GF-D8 (cell line): ENCODE measurements around the gene HIVEP2.
A peak's percentile ranks its signal among the peaks of the same experiment; 100 is the strongest.

ENCODE experiments used
- DNase-seq: peaks from one replicate; lab custom pipeline; 2025; lab: John Stamatoyannopoulos, UW

Gene HIVEP2

DNA sequence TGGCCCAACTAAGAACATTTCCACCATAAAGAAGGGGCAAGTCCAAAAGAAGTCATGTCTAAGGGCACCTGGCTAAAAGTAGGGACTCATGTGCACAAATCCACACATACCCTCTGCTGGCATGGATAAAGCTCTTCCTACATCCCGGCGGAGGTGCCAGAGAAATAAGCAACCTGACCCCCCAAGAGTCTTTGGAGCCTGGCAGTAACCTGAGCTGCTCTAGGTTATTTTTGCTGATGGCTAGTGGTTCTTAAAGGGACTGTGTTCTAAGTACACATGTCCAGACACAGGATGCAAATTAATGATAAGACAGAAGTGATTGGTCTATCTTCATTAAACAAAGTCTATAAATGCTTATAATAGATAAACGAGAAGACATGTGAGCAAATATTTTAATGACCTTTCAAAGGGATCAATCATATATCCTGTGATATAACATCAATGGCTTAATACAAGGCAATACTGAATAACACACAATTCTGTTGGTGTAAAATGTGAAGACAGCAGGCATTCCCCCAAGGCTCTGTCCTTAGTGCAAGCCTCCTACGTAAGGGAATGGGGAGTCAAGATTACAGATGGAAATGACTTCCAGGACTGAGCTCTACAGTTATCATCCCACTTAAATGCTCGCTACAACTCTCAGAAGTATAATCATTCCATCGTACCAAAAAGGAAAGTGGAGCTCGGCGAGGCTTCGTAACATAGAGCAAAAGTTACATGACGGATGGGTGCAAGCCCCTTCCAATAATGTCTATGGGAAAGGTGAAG lies 52.5 kb downstream of the HIVEP2 start:
- no peak for DNase-seq

DNA sequence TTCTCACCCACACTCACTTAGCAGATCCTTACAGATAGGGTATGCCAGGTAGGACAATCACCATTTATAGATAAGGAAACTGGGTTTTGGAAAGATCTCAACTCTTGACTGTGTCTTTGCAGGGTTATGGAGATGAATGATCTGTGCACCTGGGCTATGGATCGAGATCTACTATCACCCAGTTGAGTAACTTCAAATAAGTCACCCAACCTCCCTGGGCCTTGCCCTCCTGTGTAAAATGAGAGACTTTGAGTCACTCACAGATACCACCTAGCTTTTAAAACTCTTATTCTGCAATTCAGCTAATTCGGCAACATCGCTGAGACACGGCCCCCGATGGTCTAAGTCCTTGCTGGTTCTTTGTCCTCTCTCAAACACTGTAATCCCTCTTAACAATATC lies 53.5 kb downstream of the HIVEP2 start:
- no peak for DNase-seq

DNA sequence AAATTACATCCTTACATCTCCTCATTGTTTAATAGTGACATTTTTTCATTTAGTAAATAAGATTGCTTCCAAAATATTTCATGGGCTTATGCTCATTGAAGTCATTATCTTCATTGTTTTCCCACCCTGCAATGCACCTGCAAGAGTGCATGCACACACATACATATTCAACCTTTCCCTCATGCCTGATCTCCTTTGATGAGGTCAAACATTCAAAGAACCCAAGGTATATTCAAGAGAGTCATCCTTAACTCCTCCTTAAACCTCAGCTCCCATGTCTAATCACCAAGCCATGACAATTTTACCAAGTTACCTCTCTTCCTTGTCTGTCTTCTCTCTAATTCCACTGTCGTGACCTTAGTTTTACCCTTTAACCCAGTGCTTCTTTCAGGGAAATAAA lies 56.5 kb downstream of the HIVEP2 start:
- no peak for DNase-seq

DNA sequence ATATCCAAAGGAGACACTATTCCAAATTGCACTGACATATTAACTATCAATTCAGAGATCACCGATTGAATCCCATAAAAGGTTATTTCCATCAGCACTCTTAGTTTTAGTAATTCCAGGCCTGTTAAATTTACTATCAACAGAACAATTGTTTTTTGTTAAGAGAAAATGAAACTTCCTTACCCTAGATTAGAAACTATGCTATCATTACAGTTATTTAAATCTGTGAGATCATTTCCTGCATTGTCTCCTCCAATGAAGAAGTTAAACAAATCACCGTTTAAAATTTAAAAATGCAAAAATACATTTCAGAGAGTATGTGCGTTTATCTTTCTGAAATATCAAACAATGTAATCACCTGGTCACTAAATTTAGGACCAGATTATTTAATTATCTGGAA lies 57.5 kb downstream of the HIVEP2 start:
- no peak for DNase-seq

DNA sequence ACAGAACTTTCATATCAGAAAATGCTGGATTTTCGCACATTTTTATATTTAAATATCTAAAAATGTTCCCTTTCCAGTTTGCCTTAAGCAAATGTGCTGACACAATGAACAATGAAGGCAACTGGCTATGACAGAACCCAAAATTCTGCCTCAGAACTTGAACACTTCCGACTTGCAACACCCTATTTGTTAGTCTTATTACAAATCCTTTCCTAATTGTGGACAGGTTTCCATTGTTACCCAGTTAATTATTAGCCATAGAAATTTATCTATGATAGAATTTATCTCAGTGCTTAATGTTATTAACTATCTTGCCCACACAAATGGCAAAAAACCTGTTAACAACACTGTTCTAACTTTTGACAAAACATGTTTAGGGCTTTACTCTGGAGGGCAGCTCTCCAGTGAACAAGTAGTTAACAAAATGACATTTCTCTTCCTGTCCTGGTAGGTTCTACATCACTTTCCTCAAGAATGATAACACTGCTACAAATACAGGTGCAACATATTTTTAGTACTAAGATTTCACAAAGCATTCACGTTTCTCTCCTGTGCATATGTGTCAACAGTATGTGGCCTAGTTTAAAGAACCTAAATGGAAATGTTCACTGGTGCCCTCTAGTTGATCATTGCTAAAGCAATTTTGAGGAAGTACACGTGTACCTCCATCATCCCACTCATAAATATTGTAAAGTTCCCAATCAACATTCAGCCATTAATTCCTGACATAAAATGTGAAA lies 58.4 kb downstream of the HIVEP2 start:
- DNase-seq: peak; percentile 58

DNA sequence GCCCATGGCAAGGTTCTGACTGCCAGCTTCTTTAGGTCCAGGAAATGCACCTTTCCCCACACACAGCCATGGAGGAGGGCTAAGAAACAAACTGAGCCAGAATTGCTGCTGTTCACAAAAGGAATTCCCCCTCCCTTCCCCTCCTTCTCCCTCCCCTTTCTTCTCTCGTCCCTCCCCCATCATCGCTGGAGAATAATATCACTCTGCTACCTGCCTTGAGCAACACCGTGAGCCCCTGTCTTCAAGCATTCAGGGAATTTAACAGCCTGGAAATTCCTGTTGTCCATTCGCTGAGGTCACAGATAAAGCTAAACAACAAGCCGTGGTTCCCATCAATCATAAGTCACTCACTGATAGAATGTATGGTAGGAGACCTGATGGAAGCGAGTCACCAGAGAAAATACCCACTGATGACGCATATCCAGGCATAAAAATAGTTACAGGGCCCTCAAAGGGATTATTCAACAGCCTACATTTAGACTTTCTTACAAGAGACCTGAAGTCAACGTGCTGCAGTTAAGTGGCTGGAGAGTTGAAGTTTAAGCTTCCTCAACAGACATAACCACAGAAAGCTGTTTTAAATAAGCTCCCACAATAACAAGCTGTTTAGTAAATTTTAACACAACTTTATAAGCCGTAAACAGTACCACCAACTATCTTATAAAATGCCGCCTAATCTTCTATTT lies 59.7 kb downstream of the HIVEP2 start:
- no peak for DNase-seq

DNA sequence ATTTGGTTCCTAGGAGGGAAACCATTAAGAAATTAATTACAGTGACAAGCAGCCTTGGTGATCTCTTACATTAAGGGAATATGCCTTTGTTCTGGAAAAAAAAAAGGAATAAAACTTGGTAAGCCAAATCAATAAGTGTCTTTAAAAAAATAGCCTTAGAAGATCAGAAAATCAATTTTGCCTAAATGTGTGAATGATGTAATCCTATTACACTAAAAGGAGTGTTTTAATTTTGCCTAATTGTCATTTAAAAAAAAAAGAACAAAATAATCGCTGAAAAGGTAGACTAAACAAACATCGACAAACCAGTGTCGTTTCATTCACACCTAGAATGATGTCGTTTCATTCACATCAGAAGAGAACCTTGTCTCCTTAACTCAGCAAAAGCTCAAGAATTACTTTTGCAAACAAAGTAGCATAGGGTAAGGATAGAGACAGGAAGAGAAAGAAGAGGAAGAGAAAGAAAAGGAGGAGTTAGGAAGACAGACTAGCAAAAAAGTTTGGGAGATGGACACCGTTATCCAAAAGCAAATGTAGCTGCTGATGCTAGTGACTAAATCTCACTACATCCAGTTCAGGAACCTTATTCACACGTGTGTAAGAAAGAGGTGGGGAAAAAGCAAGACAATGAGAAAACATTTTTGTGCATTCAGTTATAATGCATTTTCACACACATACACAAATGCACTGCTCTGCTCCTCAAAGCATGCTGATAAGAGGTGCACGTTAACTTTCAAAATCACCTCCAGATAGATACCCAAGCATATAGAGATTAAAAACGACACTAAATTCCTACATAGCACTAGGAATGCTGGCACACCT lies 60.6 kb downstream of the HIVEP2 start:
- no peak for DNase-seq

DNA sequence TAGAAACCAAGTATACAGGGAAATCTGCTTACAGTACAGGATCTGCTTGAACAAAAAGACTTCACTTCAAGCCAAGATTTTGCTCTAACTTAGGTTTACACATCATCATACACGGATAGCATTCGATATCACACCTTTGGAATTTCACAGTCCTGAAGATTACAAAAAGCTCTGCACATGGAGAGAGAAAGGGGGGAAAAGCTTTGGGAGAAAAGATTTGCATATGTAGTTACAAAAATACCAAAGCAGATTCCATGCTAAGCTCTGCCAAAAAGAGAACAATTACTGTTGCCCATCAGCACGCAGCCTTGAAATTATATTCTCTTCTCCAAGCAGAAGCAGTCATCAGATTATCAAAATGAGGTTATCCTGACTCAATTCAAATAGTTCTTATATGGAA lies 62.0 kb downstream of the HIVEP2 start:
- no peak for DNase-seq

DNA sequence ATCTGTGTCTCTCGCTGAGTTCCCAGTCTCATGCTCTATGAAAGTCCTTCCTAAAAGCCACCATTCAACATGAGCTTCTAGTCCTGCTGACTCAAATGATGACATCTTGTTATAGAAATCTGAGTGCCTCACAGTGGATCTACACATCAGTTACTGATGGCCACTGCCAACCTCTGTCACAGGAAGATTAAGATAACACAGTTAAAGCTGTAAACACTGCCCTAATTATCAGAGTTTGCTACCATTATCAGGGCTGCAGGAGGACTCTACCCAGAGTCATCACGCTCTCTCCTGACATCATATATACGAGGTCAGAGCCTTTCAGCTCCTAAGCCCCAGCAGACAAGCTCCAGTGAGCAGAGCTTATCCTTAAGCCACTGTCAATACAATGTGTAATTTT lies 63.2 kb downstream of the HIVEP2 start:
- DNase-seq: no peak

DNA sequence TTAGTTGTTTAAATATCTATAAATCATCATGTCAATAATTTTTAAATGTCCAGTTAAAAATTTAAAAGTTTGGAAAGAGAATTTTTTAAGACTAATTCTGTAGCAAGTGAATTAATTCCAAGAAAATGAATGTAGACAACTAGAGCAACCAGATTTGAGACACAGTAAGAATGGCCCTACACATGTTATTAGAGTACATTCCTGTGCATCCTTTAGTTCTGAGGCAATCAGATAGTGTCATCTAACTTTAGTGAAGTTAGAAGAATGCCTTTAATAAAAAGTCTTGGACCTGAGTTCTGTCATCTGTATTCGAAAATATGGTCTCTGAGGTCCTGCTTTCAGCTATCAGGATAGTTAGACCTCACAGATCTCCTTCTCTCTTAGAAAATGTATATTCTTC lies 63.7 kb downstream of the HIVEP2 start:
- no peak for DNase-seq

DNA sequence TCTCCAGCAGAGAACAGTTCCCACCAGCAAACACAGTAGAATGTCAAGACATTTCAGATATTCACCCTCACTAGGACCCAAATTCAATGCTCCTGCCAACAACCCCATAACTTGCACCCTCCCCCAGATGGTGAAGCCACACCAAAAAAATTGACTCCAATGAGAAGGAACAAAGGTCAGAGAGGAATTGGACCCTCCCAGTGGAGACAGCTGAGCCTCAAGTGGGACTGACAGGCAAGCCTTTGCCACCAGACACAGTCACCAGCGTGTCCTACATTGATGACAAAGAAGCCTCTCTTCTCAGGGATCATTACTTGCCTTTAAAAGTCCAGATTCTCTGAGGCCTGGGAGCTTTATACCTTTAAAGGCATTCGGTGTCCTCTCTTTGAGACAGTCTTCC lies 64.8 kb downstream of the HIVEP2 start:
- no peak for DNase-seq

DNA sequence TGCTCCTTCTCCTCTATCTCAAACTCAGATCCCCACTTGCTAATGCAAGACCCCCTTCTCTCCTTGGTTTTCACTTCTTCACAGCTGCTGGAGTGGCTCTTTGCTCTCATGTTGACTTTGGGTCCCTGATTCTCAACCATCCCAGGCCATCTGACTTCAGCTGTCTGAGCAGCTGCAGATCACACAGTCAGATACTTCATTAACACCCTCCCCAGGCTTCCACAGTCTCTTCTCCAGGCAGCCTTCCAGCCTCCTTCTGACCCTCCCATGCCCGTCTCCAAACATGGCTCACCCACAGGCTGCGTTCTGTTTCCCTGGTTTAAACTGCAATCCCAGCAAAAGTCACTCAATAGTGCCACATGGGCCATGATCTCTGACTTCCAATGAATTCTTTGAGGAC lies 65.4 kb downstream of the HIVEP2 start:
- no peak for DNase-seq

DNA sequence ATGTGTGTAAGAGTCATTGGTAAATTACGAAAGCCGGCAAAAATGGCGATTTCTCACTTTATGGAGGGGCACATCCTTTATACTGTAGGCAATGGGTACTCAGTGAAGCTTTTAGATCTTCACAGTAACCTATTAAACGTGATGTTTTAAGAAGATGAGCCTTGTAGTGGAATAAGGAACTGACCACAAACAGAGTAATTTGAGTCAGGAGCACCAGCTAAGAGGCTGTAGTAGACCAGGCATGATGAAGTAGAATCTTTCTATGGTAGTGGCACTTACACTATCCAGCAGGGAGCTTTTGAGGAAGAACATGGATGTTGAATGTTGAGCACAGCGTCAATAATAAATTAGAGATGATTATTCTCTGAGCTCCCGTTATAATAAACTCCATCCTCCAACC lies 65.9 kb downstream of the HIVEP2 start:
- no peak for DNase-seq

DNA sequence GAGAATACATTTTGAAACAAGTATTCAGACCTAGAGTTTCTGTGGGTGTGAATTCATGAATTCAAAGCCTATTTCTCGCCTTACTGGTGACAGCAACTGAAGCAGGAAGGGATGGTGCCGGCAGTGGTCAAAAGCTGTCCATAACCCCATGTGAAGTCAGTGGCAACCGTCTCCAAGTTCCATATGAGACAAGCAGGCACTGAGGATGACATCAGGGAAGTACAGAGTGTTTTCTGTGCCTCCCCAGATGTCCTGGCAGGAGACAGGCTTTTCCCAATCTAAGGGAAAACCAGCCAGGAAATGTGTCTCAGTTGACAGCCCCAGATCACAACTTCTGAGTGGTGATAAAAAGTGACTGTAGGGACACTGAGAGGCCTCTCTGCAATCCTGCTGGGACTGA lies 66.6 kb downstream of the HIVEP2 start:
- no peak for DNase-seq

DNA sequence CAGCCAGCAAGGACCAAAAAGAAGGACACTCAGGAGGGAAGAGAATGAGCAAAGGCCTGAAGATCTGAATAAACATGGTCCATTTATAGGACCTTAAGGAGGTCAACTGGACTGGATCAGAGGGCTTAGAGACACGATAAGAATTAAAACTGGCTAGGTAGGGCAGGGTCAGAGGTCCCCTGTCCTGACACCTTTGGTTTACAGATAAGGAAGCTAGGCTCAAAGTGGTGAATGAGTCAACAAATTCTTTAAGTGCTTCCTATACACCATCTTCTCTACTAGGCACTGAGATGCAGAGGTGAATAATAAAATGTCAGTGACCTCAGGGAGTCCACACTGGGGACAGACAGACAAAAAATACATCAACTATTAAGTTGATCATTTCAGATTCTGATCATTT lies 70.3 kb downstream of the HIVEP2 start:
- DNase-seq: no peak

DNA sequence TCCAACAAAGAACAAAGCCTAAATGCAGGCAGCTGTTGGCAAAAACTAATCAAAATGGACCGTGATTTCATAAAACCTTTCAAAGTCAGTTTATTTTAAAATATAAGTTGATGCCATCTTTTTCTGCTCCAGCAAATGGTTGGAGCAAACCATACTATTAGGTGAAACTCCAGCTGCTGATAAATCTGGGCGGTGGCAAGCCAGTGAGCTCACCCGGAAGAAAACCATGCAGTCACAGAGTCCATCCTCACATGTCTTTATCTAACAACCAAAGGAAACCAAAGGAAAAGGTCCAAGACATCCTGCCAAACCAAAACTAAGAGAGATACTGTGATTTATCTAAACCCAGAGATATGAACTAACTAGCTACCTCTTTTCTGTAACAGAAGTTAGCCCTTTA lies 72.6 kb downstream of the HIVEP2 start:
- DNase-seq: no peak

DNA sequence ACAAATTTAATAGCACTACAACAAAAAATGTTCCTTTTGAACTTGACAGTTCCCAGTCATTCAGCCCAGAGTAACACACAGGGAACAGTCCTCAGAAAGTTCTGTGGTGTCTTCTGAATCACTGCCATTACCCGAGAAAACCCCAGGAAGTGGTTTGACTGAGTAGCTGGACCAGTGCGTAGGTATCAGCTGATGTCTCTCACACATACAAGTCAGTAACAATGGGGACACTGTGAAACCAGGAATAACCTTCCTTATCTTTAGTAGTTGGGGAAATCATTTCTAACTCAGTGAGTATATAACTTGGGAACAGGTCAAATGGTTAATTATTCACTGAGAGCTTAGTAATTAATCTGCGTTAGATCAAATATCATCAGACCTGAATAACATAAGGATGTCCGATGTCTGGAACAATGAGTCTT lies 73.1 kb downstream of the HIVEP2 start:
- DNase-seq: peak; percentile 22

DNA sequence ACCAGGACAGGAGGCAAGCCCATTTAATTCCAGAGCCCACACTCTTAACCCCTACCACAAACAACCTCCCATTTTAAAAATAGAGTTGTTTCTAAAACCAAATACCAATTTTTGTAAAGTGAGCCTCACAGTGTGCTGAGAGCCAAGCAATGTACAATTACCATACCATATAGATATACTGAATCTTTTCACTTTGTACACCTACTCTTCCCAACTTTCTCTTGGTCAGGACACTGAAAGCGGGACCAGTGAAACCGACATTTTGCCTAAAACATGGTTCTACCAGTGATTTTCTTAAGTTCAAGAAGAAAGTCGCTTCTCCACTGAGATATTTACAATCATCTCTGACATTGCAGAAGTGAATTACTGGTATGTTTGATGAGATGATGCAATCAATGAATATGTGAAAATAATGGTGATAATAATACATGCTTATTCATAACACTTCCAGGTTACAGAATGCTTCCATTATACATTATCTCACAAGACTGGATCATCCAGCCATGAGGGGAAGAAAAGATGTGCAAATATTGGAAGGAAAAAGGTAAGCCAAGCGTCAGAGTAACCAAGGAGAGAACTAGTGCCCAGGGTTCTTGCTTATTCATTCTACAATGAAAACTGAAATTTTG lies 74.1 kb downstream of the HIVEP2 start:
- no peak for DNase-seq

DNA sequence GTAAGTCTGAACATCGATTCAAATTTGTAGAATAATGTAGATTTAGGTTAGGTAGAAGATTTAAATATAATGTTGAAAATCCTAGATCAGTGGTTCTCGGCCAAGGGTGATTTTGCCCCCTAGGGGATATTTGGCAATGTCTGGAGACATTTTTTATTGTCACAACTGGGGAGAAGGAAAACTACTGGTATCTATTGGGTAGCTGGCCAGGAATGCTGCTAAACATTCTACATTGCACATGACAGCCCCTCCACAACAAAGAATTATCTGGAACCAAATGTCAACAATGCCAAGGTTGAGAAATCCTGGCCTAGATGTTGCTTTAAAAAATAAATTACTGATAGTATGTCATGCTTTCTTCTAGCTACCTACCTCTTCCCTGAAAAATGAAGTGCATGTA lies 76.1 kb downstream of the HIVEP2 start:
- DNase-seq: no peak

DNA sequence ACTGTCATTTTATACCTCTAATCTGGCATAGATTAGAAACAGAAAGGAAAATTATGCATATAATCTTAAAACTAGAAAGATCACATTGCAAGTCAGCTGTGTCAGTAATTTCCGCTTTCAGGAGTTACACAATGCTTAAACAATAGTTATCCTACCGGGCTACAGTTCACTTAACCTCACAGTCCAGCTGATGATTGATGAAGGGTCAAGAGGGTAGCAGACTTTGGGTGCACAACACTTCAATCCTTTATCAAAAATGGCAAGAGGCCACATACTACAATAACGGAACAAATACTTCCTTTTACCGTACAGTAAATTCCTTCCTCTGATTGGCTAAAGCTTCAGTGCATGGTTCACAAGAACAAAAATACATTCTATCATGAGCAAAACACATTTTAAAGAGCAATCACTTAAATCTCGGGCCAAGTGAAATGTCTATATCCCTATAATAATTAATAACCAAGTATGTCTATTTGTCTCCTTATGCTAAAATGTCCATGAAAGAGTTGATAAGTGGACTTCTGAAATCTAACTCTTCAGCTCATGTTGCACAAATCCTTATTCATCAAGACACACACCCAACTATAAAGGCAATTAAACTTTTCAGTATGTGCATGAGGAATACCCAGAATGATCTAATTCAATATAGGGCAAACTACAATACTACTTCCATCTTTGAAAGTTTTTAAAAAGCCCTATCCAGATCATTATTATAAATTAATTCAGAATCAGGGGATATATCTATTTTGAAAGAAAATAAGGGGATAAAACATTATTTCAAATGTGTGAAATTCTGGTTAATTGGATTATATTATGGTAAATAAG lies 76.8 kb downstream of the HIVEP2 start:
- DNase-seq: peak; percentile 38

DNA sequence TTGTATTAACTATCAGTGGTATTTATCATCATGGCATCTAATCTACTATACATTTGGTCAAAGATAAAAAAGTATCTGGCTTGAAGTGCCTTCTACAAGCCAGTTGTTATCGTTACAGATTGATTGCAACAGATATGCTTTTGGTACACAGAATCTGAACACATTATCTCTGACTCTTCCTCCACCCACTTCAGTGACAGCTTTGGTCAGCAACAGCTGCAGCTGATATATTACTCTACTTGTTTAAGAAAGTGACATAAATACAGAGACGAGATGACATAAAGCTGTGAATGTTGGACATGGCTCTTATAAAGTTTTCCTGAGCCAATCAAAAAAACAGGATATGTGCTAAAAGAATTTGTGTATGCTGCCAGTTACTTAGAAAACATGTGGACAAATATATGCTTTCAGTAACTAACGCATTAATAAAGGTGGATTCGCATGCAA lies 77.6 kb downstream of the HIVEP2 start:
- DNase-seq: peak; percentile 10
